HG03280 (cell line): ENCODE measurements around the gene HOMER1.
"Not testable (repeated sequence)": the region's sequence is repeated elsewhere in the genome, so short reads cannot be mapped to it uniquely, and the experiment has no call there.

ENCODE experiments used
- ATAC-seq: cut with Tn5 transposase; IDR thresholded peaks from one replicate; pipeline ENCODE4 v1.9.1; 2021; ENCODE audit warnings: mild to moderate bottlenecking, moderate library complexity; ENCODE audit not compliant: unreplicated experiment

The HOMER1 gene

DNA sequence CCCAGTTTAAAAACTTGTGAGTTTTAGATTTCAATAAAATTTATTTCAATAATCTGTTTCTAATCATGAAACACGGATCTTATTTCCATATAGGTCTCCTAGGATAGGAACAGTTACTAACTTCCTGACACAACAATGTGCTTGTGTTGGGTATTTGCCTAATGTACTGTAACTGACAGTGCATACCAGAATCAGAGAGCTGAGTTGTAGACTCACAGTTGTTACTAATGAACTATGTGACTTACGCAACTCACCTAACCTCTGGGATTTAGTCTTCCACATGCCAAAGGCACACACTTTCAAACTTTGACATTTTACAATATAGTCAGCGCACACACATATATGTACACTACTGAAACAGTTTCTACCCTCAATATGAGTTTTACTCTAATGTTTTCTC, 77.7 kb downstream of the HOMER1 start:
- ATAC-seq = no peak

GRCh38 chr5:79430196-79430595, 83.7 kb downstream of the HOMER1 start:
- no peak for ATAC-seq

GRCh38 chr5:79423296-79423695, 90.6 kb downstream of the HOMER1 start:
- ATAC-seq = no peak

GRCh38 chr5:79420248-79420647, 93.7 kb downstream of the HOMER1 start:
- no peak for ATAC-seq

GRCh38 chr5:79418276-79418675, 95.7 kb downstream of the HOMER1 start:
- ATAC-seq = no peak

- ATAC-seq = no peak
Measured at GRCh38 chr5:79417495-79417894, 96.4 kb downstream of the HOMER1 start.

GRCh38 chr5:79416499-79416898, 97.4 kb downstream of the HOMER1 start:
- ATAC-seq = peak; percentile 89

DNA sequence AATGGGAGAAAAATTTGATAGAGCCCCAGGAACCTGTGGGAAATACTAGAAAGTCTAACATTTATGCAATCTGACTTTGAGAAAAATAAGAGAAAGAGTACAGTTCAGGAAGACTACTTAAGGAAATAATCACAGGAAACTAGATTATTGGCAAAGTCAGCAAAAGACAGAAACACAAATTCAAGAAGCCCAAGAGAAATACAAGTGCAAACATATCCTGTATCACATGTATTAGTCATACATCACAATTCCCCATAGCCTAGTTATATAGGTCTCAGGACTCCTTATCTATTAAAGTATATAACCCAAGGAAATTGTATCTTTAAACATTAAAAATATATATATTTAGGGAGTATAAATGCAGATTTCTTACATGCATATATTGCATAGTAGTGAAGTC, 100.8 kb downstream of the HOMER1 start:
- ATAC-seq = no peak

DNA sequence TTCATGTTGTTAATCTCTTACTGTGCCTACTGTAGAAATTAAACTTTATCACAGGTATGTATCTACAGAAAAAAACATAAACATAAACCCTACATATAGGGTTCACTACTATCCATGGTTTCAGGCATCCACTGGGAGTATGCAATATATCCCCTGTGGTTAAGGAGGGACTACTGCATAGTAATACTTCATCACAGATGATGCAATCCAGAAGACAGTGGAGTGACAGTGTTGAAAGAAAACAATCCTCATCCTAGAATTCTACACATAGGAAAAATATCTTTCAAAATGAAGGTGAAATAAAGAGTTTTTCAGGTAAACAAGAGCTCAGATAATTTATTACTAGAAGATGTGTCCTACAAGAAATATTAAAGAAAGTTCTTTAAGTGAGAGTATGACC, 105.9 kb downstream of the HOMER1 start:
- ATAC-seq = no peak

GRCh38 chr5:79407591-79407990, 106.3 kb downstream of the HOMER1 start:
- ATAC-seq = no peak

DNA sequence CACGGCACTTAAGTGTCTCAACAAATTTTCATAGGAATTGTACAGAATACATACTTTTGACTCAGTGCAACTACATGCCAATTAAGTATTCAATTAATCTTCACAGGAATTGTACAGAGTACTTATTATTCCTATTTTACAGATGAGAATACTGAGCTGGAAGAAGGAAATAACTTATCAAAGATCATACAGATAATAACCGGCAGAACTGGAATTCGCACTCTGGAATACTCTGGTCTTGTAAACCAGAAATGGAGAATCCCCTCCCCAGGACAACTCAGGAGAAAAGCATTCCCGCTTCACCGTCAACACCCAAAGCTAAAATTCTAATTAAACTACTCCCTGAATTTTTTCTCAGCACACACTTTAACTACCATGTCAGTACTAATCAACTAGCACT, 112.7 kb downstream of the HOMER1 start:
- no peak for ATAC-seq

- no peak for ATAC-seq
Measured at GRCh38 chr5:79399046-79399445, 114.9 kb downstream of the HOMER1 start.

DNA sequence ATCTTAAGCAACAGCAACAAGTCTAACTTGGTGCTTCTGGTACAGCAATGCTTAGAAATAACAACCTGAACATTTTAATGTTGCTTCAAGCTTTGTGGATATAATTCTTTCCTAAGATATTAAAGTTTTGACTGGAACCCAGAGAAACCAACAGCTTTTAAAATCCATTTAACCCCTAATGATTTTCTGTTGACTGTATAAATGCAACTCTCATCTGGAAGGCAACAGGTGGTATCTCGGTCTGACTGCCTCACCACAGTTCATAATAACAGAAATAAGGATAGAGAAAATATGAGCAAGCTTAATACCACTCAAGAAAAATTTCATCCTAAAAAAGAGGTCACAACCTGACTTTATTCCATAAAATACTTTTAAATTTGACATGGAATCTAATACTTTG, 116.9 kb downstream of the HOMER1 start:
- ATAC-seq = no peak

DNA sequence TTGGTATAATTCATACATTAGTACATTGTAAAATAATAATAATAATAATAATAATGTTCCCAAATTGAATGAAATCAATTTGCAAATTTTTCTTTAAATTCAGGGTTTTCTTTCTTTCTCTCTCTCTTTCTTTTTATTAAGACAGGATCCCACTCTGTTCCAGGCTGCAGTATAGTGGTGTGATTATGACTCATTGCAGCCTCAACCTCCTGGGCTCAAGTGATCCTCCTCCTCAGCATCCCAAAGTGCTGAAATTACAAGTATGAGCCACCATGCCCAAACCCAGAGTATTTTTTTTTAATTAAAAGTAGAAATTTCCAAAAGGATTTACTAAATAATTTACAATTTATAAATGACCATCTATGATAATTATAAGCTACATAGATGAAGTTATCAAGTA, 117.7 kb downstream of the HOMER1 start:
- ATAC-seq = no peak

- ATAC-seq = no peak
Measured at GRCh38 chr5:79395296-79395695, 118.6 kb downstream of the HOMER1 start.

DNA sequence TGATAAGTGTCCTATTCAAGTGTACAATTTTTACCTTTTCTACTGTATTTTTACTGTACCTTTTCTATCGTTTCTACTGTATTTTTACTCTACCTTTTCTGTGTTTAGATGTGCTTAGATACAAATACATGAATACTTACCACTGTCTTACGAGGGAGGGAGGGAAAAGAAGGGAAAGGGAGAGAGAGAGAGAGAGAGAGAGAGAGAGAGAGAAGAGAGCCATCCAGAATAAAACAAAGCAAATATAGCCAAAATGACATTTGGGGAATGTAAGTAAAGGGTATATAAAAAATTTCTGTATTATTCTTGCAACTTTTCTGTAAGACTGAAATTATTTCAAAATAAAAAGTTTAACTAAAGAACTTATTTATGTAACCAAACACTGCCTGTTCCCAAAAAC, 121.2 kb downstream of the HOMER1 start:
- no peak for ATAC-seq

GRCh38 chr5:79386679-79387078, 127.3 kb downstream of the HOMER1 start:
- ATAC-seq = no peak

- not testable (repeated sequence) for ATAC-seq
Measured at GRCh38 chr5:79385126-79385525, 128.8 kb downstream of the HOMER1 start.

GRCh38 chr5:79378510-79379186, 135.3 kb downstream of the HOMER1 start:
- ATAC-seq = no peak

DNA sequence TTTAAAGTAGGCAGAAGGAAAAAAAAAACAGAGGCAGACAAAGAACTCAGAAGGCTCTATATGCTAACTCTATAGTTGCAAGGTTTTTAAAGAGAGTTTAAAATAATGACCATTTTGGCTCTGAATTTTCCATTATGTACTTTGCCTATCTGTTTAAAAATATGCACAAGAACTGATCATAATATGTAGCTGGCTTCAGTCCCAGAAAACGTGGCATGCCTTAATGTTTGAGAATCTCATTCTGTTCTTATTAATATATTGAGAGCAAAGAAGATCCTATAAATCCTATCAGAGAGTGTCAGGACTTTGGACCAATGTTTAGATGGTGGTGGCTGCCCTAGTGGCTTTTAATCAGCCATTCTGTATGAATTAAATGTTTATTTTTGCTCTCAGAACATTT, 156.5 kb downstream of the HOMER1 start:
- no peak for ATAC-seq

DNA sequence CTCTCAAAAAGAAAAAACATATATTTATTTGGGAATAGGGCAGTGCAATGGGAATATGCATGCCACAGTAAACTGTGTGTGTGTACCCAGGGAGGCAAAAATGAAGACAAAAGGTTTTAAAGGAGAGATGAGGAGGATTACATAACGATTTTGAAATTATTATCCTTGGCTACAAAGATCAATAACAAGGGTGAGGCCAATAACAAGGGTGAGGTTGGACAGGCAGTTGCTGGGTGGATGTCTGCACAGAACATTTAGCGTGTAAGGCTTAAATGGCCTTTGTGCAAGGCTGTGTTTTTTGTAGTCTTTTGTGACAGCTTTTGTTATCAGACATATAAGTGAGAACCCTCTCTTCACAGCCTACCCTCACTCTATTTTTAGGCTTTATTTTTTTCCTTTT, 164.1 kb downstream of the HOMER1 start:
- ATAC-seq = no peak

DNA sequence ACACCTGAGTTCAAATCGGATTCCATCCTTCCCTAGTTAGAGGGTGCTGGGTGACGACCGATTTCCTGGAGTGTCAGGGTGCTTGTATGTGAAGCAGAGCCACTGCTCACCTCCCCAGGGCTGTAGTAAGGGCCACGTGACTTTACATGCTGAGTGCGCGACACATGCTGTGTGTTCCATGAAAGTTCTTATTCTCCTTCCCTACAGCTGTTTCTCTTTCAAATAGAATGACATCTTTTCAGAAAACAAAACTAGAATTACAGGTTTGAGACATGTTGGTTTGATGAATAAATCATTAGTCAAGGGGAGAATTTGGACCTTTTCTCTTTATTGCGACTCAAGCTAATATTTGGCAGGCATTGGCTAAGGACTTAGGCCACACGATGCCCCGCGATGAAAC, 164.9 kb downstream of the HOMER1 start:
- no peak for ATAC-seq

DNA sequence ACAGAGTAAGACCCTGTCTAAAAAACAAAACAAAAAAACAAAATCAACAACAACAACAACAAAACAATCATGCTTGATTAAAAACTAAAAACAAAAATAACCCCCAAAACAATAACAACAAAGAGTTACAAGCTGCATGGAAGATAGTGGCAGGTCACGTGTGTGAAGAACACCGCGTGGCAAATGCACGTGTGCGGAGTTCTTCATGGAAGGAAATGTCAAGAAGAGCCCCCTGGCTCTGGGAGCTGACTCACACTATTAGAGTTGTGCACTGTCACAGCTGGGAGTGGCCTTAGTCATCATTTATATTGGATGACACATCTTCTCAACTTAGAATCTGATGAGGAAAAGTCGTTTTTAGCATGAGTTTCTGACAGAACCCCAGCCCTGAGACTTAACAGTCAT, 167.5 kb downstream of the HOMER1 start:
- ATAC-seq = no peak
